Mammary epithelial cell (primary cell): ENCODE data around the gene CAMK2D.

Experiments
- EZH2 ChIP-seq: IDR thresholded peaks from 2 replicates; pipeline ENCODE4 v1.6.1; 2012; ENCODE audit warnings: low read length, inconsistent platforms, borderline replicate concordance
- TF ChIP-seq, protein P1 (sequence below), 2 donors: IDR thresholded peaks in 1 of 2; conservative IDR thresholded peaks in 1 of 2; 2 replicates each; pipeline ENCODE4 v1.5.1; 2011 to 2012; ENCODE audit warnings: inconsistent platforms in 2 of 2, low read length in 2 of 2, mild to moderate bottlenecking in 2 of 2, control low read depth in 1 of 2, low read depth in 1 of 2; ENCODE audit not compliant: insufficient read depth in 1 of 2; ENCODE audit errors: extremely low read depth in 1 of 2

DNA sequence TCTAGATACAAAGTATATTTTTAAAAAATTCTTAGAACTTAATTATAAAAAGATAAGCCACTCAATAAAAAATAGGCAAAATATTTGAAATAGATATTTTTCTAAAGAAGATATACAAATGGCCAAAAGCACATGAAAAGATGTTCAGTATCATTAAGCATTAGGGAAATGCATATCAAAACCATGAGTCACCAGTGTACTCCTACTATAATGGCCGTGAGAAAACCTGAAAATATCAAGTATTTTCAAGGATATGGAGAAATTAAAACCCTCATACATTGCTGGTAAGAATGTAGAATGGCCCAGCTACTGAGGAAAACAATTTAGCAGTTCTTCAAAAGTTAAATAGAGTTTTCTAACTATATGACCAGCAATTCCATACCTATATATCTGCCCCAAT is 337.9 kb downstream of the CAMK2D start:
- TF ChIP-seq, protein P1, sequence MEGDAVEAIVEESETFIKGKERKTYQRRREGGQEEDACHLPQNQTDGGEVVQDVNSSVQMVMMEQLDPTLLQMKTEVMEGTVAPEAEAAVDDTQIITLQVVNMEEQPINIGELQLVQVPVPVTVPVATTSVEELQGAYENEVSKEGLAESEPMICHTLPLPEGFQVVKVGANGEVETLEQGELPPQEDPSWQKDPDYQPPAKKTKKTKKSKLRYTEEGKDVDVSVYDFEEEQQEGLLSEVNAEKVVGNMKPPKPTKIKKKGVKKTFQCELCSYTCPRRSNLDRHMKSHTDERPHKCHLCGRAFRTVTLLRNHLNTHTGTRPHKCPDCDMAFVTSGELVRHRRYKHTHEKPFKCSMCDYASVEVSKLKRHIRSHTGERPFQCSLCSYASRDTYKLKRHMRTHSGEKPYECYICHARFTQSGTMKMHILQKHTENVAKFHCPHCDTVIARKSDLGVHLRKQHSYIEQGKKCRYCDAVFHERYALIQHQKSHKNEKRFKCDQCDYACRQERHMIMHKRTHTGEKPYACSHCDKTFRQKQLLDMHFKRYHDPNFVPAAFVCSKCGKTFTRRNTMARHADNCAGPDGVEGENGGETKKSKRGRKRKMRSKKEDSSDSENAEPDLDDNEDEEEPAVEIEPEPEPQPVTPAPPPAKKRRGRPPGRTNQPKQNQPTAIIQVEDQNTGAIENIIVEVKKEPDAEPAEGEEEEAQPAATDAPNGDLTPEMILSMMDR (conservative IDR thresholded peaks at IDR 0.05 in 1 of 2, IDR thresholded peaks at IDR 0.05 in 1 of 2; ENCODE audit: extremely low read depth in 1 of 2, insufficient read depth in 1 of 2, low read depth in 1 of 2, low read length in 2 of 2), result no peak
- TF ChIP-seq EZH2, result no peak
